GM21723 (cell line): ENCODE results near the gene PRMT7.
"Not testable (repeated sequence)": the region's sequence is repeated elsewhere in the genome, so short reads cannot be mapped to it uniquely, and the experiment has no call there.

Experiments used
- ATAC-seq: cut with Tn5 transposase; IDR thresholded peaks from one replicate; pipeline ENCODE4 v1.9.1; 2021; ENCODE audit warnings: mild to moderate bottlenecking, moderate library complexity; ENCODE audit not compliant: unreplicated experiment

PRMT7 gene

DNA sequence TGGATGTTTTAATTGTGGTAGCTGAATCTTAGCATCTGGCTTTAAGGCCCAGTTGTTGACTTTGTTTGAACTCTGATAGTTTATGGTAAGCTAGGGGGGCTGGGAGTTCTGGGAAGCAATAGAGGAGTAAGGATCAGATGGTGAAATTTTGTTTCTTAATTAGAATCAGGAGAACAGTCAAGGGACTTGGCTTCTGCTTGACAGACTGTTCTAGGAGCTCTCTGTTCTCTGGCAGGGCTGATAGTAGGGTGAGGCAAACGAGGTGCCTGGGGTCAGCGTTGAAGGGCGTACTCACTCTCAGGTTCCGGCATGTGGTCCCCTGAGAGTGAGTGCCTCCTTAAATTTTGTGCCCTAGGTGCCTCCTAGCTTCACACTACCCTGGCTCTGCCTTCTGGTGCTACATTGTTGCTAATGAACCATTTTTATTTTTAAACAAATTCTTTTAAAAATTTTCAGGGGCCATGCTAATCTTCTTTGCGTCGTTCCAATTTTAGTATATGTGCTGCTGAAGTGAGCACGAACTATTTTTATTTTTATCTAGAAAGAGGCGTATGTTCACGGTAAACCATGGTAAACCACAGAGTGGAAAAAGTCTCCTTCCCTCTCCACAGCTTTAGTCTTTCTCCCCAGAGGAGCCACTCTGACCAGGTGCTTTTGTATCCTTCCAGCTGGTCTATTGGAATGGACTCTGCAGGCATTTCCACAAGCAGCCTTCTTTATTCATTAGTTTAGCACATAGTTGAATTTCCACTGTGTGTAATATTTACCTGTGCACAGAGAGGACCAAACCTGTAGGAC lies 26.8 kb upstream of the PRMT7 start:
- no peak for ATAC-seq

DNA sequence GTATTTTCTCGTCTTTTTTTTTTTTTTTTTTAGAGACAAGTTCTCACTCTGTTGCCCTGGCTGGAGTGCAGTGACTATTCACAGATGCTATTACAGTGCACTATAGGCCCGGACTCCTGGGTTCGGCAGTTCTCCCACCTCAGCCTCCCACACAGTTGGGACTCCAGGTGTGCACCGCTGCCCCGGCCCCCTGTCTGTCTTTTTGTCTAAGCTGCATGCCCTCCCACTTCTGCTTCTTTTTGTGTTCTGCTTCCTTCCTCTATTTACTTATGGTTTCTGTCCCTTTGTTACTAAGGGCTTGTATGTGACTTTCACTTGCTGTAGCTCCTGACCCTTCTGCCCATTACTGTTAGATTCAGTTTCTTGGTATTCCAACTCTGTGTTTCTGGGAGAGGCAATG lies 26.0 kb upstream of the PRMT7 start:
- ATAC-seq: peak; percentile 63

DNA sequence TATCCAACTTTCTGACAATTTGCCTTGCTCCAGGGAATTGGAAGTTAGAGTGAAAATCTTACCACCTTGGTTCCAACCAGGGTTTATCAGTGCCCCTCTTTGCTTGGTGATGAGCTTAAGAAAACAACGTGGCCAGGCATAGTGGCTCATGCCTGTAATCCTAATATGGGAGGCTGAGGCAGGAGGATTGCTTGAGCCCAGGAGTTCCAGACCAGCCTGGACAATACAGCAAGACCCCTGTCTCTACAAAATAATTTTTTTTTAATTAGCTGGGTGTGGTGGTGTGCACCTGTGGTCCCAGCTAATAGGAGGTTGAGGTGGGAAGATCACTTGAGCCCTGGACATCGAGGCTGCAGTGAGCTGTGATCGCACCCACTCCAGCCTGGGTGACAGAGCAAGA lies 25.1 kb upstream of the PRMT7 start:
- no peak for ATAC-seq

DNA sequence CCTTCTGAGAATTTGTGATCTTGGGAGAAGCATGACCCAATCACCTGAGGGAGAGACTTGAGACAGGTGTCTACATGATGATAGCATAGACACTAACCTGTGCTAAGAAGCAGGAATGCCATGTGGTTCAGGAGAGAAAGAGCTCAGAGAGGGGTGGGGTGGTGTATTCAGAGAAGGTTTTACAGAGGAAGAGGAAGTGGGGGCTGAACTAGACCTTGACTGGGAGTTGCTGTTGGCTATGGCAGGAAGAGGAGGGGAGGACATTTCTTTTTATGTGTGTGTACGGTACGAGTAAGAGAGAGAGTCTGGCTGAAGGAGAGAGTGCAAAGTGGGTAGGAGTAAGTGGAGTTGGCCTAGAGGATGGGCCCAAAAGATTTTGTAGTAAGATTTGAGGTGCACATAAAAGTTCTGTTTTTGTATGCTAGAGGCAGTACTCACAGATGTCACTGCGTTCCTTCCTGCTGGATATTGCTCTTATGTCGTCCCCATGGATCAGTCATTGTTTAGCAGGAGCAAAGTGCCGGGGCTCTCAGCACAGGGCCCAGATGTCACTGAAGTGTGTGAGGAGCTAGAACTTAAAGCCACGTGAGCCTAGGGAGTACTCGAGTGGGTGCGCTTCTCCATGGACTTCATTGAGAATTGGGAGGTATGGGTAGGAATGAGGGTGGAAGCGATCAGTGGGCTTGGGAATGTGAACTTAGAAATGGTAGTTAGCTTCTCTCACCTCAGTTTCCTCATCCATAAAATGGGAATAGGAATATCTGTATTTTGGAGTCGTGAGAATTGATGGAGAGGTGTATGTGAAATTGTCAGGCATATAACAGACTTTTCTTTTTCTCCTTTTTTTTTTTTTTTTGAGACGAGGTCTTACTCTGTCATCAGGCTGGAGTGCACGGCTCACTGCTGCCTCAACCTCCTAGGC lies 24.4 kb upstream of the PRMT7 start:
- ATAC-seq: no peak

DNA sequence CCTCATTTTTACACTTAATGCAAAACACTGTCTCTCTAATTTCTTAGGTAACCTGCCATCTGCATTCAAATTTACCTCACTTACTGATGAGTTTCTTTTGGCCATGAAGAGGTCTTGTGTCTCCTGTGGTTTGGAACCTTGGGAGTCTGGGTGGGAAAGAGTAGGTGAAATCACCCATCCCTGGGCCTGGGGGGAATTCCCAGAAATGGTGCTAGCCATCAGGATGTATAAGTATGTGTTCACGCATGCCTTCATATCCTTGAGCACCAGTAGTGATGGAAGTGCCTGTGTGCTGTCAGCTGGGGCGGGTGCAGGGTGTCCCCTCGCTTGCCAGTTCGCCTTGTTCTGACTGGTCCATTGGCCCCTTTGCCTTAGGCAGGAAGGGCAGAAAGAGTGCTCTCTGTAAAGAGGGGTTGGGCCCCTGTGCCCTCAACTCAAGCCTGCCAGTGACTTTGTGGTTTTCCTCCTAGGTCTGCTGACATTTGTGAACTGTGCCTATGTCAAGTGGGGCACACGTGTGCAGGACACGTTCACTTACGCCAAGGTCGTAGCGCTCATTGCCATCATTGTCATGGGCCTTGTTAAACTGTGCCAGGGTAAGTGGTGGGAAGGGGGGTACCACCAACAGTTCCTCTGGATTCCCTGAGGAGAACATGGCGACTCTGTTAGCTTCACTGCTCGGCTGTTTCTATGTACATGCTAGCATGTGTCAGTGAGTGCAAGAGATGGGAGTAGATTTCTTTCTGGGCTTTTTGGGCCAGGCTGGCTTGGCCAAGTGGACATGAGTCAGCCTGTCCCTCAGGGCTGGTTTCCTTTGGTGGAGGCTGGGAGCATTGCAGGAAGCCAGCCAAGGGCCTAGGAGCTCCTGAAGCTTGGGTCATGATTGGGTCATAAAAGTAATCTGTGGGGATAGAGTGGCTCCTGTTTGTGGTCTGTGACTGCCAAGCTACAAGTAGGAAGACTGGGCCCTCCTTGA lies 23.3 kb upstream of the PRMT7 start:
- no peak for ATAC-seq

DNA sequence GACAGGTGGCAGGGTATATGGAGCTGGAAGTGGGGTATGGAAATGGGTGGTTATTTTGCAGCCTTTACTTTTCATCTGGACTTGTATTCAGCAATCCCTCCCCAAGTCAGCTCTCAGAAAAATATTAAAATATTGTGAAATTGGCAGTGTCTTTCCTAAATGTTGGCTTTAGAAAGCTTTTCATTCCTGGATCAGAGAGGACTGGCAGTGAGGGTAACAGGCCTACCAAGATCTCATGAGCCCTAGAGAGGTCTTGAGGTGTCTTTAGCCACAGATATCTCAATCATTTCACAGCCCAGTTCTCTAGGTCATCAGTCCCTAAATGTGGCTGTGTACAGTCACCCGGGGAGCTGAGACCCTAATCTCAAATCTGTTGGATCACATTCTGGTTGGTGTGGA lies 22.6 kb upstream of the PRMT7 start:
- ATAC-seq: no peak

DNA sequence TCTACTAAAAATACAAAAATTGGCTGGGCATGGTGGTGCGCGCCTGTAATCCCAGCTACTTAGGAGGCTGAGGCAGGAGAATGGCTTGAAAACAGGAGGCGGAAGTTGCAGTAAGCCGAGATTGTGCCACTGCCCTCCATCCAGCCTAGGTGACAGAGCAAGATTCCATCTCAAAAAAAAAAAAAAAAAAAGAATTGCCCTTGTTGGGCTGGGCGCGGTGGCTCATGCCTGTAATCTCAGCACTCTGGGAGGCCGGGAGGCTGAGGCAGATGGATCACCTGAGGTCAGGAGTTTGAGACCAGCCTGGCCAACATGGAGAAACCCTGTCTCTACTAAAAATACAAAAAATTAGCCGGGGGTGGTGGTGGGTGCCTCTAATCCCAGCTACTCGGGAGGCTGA lies 22.0 kb upstream of the PRMT7 start:
- ATAC-seq: not testable (repeated sequence)

DNA sequence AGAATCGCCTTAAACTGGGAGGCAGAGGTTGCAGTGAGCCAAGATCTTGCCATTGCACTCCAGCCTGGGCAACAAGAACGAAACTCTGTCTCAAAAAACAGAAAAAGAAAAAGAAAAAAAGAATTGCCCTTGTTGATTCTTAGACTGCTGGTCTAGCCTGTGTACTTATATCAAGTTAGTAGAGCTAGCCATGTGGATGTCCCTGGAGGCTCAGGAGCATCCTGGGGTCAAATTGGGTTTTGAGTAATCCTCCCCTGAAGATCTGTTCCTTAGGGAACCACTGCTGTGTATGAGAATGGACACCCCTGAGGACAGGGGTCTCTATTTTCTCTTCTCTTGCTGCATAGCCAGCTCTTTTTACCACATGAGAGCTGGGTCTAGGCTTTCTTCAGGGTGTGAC lies 21.6 kb upstream of the PRMT7 start:
- ATAC-seq: no peak

DNA sequence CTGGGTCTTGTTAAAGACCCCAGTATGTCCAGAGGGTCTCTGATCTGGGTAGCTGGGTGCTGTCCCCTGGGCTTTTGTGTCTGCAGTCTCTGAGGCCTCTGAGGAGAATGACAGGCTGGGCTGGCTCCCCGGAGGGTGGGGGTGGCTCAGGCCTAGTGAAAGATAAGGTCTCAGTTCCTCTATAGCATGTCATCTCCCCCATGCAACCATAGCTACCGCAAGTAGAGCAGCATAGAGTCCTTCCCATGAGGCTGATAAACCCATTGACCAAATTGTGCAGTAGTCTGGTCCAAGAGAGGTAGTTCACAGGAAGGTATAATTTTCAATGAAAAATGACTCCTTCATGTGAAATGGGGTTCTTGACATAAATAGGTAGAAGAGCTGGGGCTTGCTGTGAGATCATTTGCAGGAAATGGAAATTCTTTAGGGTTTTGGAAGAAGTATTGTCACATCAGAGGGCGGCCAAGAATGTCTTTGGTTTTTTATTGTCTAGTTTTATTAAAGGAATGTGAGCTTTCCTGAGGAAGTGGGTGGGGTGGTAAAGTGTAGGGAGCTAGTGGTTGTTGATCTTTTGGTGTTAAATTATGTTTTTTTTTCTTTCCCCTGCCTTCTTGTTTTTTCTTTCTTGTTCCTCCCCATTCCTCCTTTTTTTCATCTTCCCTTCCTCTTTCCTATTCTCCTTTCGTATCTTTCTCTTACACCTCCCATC lies 21.0 kb upstream of the PRMT7 start:
- ATAC-seq: peak; percentile 81

DNA sequence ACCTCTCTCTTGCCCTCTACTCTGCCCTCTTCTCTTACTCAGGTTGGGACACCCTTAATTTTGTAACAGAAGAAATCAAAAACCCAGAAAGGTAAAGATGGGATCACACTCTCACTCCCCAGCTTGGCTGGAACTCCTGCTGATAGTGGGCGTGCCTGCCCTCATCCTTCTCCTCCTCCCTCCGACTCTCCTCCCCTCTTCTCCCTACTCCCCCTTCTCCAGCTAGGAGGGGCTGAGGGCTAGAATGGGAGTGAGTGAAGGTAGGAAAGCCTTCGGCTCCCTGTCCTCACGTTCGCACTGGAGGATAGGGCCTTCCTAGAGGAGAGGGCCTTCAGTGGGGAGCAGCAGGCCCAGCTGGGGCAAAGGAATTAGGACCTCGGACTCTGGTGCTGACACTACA lies 20.4 kb upstream of the PRMT7 start:
- ATAC-seq: no peak

DNA sequence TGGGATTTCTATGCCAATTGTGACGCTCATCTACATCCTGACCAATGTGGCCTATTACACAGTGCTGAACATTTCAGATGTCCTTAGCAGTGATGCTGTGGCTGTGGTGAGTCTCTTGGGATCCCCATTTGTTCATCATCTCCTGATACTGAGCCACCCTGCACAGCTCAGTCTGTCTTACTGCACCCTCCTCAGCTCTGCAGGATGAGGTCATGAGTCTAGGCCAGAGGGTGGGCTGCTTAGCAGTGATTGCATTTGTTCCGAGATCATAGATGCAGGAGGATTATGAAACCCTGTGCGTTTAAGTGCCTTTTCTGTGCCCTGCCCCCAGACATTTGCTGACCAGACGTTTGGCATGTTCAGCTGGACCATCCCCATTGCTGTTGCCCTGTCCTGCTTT lies 19.6 kb upstream of the PRMT7 start:
- no peak for ATAC-seq

DNA sequence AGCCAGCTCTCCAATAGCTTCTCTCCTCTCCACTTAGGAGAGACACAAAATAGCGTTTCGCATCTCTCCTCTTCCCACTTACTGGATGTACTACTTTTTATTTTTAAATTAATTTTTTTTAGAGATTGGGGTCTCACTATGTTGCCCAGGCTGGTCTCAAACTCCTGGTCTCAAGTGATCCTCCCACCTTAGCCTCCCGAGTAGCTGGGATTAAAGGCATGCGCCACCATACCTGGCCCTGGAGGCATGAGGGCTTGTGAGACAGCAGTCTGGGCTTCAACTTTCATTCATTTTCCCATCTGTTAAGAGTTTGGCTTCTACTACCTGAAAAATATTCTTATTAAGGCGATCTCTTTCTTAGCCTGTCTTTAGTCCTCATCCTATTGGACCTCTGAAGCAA lies 18.4 kb upstream of the PRMT7 start:
- no peak for ATAC-seq

DNA sequence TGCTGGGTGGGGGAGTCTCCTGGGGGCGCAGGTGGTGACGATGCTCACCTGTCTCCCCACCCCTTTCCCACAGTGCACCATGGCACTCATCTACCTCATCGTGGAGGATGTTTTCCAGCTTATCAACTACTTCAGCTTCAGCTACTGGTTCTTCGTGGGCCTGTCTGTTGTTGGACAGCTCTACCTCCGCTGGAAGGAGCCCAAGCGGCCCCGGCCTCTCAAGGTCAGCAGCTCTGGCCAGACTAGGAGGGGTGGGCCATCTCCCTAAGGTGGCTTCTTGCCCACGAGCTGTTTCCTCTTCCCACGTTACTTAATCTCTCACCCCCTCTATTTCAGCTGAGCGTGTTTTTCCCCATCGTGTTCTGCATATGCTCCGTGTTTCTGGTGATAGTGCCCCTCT lies 14.5 kb upstream of the PRMT7 start:
- no peak for ATAC-seq

DNA sequence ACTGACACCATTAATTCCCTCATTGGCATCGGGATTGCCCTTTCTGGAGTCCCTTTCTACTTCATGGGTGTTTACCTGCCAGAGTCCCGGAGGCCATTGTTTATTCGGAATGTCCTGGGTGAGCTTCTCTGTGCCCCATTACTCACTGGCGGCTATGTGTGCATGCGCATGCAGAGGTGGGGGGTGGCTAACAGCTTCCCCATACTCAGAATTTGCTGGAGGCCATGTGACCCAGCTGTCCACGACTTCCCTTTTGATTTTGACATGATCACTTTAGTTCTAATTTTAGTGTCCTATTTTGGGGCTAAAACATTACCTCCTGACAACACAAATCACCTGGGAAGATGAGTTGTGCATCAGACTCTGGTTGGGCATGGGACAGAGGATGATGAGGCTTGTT lies 14.1 kb upstream of the PRMT7 start:
- ATAC-seq: no peak

DNA sequence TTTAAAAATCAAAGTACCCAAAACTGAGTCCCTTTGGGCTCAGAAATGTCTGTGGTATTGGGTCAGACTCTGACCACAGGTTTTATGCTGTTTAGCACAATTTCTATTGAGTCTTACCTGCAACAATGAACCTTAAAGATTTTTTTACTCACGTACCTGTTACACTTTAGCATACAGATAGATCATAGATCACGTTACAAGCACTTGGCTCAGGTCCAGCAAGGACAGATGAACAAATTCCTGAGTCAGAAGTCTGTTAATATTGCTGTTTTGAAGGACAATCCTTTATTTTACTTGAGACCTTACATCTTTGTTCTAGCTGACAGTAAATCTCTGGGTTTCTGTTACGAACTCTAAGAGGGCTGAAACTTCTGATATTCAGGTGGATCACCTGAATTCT lies 12.9 kb upstream of the PRMT7 start:
- no peak for ATAC-seq

DNA sequence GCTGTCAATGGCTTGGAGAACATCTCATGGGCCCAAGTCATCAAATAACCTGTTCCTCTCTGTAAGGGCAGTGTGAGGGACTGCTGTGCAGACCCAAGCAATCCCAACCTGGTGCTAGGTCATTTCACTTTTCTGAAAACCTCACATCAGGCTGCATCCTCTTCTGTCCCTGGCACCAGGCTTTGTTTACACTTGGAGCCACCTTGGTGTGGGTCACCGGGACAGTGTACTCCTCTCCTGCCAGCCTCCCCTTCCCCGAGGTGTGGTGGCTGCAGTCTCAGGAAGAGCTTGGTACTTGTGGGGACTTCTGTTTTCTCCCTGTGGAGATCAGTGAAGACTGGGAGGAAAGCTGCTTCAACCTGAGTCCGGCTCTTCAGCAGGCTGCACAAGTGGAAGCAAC lies 12.5 kb upstream of the PRMT7 start:
- no peak for ATAC-seq

DNA sequence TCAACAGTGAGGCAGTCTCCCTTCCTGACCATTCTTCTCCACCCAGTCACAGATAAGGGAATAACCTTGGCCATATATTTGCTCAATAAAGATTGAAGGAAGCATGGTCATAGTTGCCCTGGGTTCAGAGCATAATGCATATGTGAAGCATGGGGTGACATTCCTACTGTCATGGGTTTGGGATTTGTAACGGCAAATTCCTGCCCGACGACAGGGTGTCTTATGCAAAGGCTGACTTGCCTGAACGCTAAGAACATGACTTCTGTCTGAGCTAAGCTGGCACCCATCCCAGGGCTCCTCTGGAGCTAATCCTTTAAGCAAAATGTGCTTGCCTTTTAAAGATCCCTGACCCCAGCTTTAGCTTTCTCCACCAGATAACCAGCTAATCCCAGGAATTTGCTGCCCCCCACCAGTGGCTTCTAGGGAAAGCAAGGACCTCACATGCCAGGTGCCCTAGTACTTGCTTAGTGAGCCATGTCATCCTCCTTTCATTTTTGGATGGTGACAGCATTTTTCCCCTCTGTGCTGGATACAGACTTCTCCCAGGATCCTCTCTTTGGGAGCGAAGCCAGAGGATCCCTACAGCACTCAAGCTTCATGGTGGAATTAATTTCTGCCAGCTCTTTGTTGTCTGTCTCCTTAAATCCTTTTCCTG lies 11.8 kb upstream of the PRMT7 start:
- no peak for ATAC-seq

DNA sequence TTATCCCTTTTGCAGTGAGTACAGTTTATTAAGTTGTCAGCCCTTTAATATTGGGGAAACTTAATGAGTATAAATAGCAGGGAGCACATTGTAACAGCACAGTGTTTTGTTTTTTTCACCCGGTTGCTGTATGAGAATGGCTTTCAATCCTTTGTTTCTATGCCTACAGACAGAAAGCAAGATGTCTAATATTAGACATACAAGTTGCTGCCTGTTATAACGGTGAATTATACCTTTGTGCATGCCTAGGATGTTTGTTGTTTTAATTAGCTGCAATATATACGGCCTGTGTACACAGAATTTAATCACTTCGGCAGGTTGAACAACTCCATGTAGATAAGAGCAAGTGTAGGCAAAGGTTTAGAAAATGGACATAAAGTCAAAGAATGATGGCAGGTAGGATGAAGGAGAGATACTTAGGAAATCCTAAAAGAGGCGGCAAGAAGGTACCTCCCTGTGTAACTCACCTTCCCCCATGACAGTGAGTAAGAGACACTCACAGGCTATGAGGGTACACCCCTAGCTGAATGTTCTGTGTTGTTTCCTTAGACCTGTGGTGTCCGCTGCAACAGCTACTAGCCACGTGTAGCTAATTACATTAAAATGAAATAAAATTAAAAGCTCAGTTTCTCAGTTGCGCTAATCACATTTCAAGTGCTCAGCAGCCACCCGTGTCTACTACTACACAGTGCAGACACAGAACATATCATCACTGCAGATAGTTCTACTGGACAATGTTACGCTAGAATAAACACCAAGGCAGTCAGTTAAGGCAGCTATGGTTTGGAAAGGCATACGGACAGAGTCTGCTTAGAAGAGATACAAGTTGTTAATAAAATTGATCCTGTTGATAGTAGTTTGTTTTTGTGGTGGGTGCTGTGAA lies 11.0 kb upstream of the PRMT7 start:
- no peak for ATAC-seq
